Karpas-422 (cell line): Measurements from ENCODE around the gene AKNA. TPM values are rescaled to one million over a fixed set of nuclear protein-coding genes. Genes with fewer than 3 reads are reported as not detected.
"Not testable (repeated sequence)": the region's sequence is repeated elsewhere in the genome, so short reads cannot be mapped to it uniquely, and the experiment has no call there.

Experiments used
- DNase-seq: peaks from one replicate; pipeline ENCODE4 v3.0.0-alpha.2; 2015
- H2AFZ ChIP-seq: fragments of 200-600 bp; sonication (generic); 2 replicates; pipeline ENCODE4 v1.6.1; 2014; ENCODE audit warnings: antibody characterized with exemption, low read length, mixed read lengths
- H3K27ac ChIP-seq: fragments of 200-600 bp; sonication (generic); 2 replicates; pipeline ENCODE4 v1.5.1; 2014; ENCODE audit warnings: mild to moderate bottlenecking, low read length, moderate library complexity
- H3K27me3 ChIP-seq: fragments of 200-600 bp; sonication (generic); 2 replicates; pipeline ENCODE4 v1.6.1; 2014; ENCODE audit warnings: low read length, mixed read lengths
- H3K36me3 ChIP-seq: fragments of 200-600 bp; sonication (generic); 2 replicates; pipeline ENCODE4 v1.6.1; 2014; ENCODE audit warnings: low read length, mixed read lengths; ENCODE audit not compliant: insufficient read depth
- H3K4me1 ChIP-seq: fragments of 200-600 bp; sonication (generic); 2 replicates; pipeline ENCODE4 v1.6.1; 2014; ENCODE audit warnings: mild to moderate bottlenecking, low read length, mixed read lengths
- H3K4me2 ChIP-seq: fragments of 200-600 bp; sonication (generic); 2 replicates; pipeline ENCODE4 v1.6.1; 2014; ENCODE audit warnings: low read length, low read depth, mild to moderate bottlenecking; ENCODE audit not compliant: poor library complexity, severe bottlenecking
- H3K4me3 ChIP-seq: fragments of 200-600 bp; sonication (generic); 2 replicates; pipeline ENCODE4 v1.5.1; 2014; ENCODE audit warnings: mild to moderate bottlenecking, antibody characterized with exemption, low read length, mixed read lengths
- H3K79me2 ChIP-seq: fragments of 200-600 bp; sonication (generic); 2 replicates; pipeline ENCODE4 v1.6.1; 2014; ENCODE audit warnings: mild to moderate bottlenecking, low read length, mixed read lengths
- H3K9ac ChIP-seq: fragments of 200-600 bp; sonication (generic); 2 replicates; pipeline ENCODE4 v1.6.0; 2014; ENCODE audit warnings: low read length
- H3K9me2 ChIP-seq: fragments of 200-600 bp; sonication (generic), shearing (Covaris generic); replicated peaks from 2 replicates; pipeline ENCODE4 v1.6.0; 2014; ENCODE audit warnings: mild to moderate bottlenecking, low read length, moderate library complexity; ENCODE audit not compliant: insufficient read depth
- H3K9me3 ChIP-seq: fragments of 300-700, 200-600 bp; sonication (generic); 2 replicates; pipeline ENCODE4 v1.6.1; 2014; ENCODE audit warnings: low read length, mixed read lengths
- H4K20me1 ChIP-seq: fragments of 200-600 bp; sonication (generic); 2 replicates; pipeline ENCODE4 v1.6.1; 2014; ENCODE audit warnings: mild to moderate bottlenecking, antibody characterized with exemption, low read length, low read depth; ENCODE audit not compliant: insufficient read depth
- total RNA-seq: library from RNA; depleted of rRNA; stranded (reverse); fragments of >200 nt; shearing (Covaris generic); gene quantifications from 2 replicates; pipeline ENCODE4 v1.2.3, GENCODE V29; 2014; ENCODE audit warnings: low replicate concordance

The AKNA gene
- total RNA-seq, 1 experiment from 2014 or later, result 77.9 TPM

DNA sequence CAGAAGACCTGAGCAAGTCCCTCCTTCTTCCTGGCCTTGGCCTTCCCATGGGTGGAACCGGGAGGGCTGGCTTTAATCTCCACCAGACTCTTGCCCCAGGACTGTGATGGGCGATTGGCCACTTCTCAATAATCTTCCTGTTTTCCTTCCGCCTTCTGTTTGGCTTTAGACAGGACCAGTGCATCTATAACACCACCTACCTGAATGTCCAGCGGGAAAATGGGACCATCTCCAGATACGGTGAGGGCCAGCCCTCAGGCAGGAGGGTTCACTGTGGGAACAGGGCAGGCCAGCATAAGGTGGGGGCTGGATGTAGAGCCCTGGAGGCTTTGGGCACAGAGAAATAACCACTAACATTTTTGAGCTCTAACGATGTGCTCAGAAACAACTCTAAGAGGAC is 63.9 kb downstream of the AKNA start:
- not testable (repeated sequence) for H3K9me2 ChIP-seq, H3K4me3 ChIP-seq, H3K79me2 ChIP-seq, H2AFZ ChIP-seq, DNase-seq, H3K4me2 ChIP-seq, H3K9ac ChIP-seq, H3K27me3 ChIP-seq, H3K36me3 ChIP-seq, H3K4me1 ChIP-seq, H4K20me1 ChIP-seq, H3K27ac ChIP-seq, H3K9me3 ChIP-seq

DNA sequence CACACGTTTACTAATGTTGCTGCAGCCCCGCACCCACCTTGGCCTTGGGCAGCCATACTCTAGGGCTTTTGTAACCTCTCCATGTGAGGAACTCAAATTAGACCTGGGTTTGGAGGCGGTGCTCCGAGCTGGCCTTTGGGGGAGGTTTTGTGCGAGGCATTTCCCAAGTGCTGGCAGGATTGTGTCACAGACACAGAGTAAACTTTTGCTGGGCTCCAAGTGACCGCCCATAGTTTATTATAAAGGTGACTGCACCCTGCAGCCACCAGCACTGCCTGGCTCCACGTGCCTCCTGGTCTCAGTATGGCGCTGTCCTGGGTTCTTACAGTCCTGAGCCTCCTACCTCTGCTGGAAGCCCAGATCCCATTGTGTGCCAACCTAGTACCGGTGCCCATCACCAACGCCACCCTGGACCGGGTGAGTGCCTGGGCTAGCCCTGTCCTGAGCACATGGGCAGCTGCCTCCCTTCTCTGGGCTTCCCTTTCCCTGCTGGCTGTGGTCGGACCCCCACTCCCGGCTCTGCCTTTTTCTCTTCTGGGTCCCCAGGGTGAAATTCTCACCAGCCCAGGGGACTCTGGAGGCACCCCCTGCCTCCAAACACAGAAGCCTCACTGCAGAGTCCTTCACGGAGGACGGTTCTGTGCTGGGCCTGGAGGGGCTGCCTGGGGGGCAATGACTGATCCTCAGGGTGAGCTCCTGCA is 64.8 kb downstream of the AKNA start, which contains the start of gene ORM1:
Gene ORM1 (plus strand): TSS at position 268 of the 701 bp plus-strand sequence. CDS start 36 bp downstream, at position 304.
- H3K4me3 ChIP-seq, H3K36me3 ChIP-seq, DNase-seq, H3K79me2 ChIP-seq, H2AFZ ChIP-seq, H3K9me2 ChIP-seq, H3K4me1 ChIP-seq, H3K4me2 ChIP-seq, H3K27ac ChIP-seq, H3K9ac ChIP-seq, H3K9me3 ChIP-seq, H4K20me1 ChIP-seq, H3K27me3 ChIP-seq: not testable (repeated sequence)

DNA sequence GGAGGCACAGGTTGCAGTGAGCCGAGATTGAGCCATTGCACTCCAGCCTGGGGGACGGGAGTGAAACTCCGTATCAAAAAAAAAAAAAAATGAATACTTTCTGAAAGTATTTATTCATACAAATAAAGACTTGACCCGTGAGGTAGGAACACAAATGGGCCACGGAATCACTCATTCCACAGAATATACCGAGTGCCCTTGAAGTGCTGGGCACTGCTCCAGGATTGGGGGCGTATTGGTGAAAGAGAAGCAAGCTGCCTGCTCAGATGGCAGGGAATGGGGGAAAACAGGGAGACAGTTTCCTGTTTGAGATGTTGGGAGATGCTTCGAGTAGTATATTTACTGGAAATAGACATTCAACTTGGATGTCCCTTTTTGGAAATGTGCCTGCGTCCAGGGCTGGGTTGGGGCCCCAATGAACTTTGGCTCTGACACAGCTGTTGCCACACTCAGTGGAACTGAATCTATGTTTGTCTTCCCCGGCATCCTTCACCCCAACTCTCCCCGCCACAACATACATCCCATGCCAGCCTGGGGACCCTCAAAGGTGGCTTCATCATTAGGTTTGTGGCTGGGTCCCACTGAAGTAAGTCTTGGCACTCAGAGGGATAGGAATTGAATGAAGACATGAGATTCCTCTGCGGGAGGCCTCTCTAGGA is 65.5 kb downstream of the AKNA start:
- not testable (repeated sequence) for H3K79me2 ChIP-seq, H4K20me1 ChIP-seq, H3K4me1 ChIP-seq, H3K9me2 ChIP-seq, H2AFZ ChIP-seq, H3K4me2 ChIP-seq, H3K27ac ChIP-seq, H3K9ac ChIP-seq, H3K36me3 ChIP-seq, DNase-seq, H3K27me3 ChIP-seq, H3K4me3 ChIP-seq, H3K9me3 ChIP-seq

DNA sequence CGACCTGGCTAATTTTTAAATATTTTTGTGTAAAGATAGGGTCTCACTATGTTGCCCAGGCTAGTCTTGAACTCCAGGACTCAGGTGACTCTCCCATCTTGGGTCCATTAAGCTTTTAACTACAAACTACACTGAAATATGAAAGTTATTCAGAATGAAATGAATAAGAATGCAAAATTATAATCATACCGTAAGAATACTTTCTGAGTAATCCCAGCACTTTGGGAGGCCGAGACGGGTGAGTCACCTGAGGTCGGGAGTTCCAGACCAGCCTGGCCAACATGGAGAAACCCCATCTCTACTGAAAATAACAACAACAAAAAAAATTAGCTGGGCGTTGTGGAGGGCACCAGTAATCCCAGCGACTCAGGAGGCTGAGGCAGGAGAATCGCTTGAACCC is 66.0 kb downstream of the AKNA start:
- Histone ChIP-seq H3K27me3 (no peaks in the 10 kb centered on the region), H3K4me1 (no peaks in the 10 kb centered on the region), H3K9ac (no peak overlapping the region), H3K9me2 (no peaks in the 10 kb centered on the region), H4K20me1 (no peaks in the 10 kb centered on the region), H3K79me2 (no peaks in the 10 kb centered on the region), H3K4me2 (no peak overlapping the region), H3K27ac (no peak overlapping the region), H3K9me3 (no peaks in the 10 kb centered on the region), H2AFZ (no peak overlapping the region), H3K36me3 (no peaks in the 10 kb centered on the region), H3K4me3 (no peak overlapping the region)
- no peak for DNase-seq

DNA sequence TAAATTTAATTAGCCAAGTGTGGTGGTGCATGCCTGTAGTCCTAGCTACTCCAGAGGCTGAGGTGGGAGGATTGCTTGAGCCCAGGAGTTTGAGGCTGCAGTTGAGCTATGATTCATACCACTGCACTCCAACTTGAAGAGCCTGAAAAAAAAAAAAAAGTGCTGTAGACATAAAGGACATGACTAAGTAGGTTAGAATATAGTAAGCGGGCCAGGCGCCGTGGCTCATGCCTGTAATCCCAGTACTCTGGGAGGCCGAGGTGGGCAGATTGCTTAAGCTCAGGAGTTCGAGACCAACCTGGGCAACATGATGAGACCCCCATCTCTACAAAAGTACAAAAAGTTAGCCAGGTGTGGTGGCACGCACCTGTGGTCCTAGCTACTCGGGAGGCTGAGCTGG is 67.1 kb downstream of the AKNA start:
- H3K9ac ChIP-seq, H3K4me3 ChIP-seq, DNase-seq, H3K9me2 ChIP-seq, H3K4me1 ChIP-seq, H2AFZ ChIP-seq, H3K4me2 ChIP-seq, H4K20me1 ChIP-seq, H3K27ac ChIP-seq, H3K79me2 ChIP-seq, H3K36me3 ChIP-seq, H3K27me3 ChIP-seq, H3K9me3 ChIP-seq: not testable (repeated sequence)

DNA sequence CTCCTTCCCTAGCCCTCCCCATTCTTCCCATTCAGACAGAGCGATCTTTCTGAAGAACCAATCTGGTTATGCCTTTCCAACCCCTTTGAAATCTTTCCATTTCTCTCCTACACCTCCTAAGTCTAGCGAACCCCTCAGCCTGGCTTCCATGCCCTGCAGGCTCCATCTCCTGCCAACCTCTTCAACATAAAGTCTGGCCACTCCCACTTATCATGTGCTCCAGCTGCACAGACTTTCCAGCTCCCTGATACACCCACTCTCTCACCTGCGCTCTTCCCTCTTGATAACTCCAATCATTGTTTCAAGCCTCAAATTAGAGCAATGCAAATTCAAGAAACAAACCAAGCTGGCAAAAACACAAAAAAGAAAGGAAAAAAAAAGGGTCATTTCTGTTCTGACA is 68.6 kb downstream of the AKNA start:
- Histone ChIP-seq H3K27me3 (no peaks in the 10 kb centered on the region), H2AFZ (no peak overlapping the region), H3K4me3 (no peak overlapping the region), H3K4me1 (no peaks in the 10 kb centered on the region), H3K4me2 (no peak overlapping the region), H3K36me3 (no peaks in the 10 kb centered on the region), H3K9ac (no peak overlapping the region), H4K20me1 (no peaks in the 10 kb centered on the region), H3K79me2 (no peaks in the 10 kb centered on the region), H3K9me3 (no peaks in the 10 kb centered on the region), H3K27ac (no peak overlapping the region), H3K9me2 (no peaks in the 10 kb centered on the region)
- no peak for DNase-seq

DNA sequence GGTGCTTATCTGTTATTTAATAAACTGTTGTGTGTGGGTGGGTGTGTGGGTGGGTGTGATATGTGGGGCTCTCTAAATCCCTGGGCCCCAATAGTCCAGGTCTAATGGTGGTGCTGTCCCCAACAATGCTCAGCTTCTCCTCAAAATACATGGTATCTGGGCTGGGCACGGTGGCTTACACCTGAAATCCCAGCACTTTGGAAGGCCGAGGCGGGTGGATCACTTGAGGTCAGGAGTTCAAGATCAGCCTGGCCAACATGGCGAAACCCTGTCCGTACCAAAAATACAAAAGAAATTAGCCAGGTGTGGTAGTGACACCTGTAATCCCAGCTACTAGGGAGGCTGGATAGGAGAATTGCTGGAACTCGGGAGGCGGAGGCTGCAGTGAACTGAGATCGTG is 69.4 kb downstream of the AKNA start:
- DNase-seq, result no peak
- no peak overlapping the region for H3K9ac ChIP-seq

DNA sequence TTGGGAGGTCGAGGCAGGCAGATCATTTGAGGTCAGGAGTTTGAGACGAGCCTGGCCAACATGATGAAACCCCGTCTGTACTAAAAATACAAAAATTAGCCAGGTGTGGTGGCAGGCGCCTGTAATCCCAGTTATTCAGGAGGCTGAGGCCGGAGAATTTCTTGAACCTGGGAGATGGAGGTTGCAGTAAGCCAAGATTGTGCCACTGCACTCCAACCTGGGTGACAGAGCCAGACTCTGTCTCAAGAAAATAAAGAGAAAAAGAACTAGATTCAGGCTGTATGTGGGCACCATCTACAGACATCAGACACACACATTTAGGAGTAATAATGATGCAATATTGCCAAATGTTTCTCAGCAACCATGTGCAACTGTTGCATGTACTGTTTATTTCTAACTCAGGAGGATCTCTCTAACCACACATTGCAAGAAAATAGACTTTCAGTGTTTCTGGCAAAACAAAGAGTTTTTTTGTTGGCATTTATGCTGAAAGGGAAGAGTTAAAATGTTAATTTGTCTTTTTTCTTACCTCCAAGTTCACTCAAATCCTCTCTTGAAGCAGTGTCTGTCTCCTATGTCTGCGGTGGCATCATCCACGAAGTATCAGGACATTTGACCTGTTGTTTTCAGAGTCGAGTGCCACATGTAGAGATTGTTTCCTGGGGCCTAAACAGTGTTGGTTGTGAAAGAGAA is 70.0 kb downstream of the AKNA start:
- no peak overlapping the region for H3K4me2 ChIP-seq
- H3K9me3 ChIP-seq, result no peaks in the 10 kb centered on the region
- no peak overlapping the region for H3K27ac ChIP-seq
- no peak overlapping the region for H2AFZ ChIP-seq
- no peak overlapping the region for H3K4me3 ChIP-seq
- H3K4me1 ChIP-seq, result no peaks in the 10 kb centered on the region
- DNase-seq, result no peak
- no peak overlapping the region; the same call in 1 of the 2 replicates for H3K9ac ChIP-seq
- no peaks in the 10 kb centered on the region for H3K9me2 ChIP-seq
- H4K20me1 ChIP-seq, result no peaks in the 10 kb centered on the region
- H3K27me3 ChIP-seq, result no peaks in the 10 kb centered on the region
- no peaks in the 10 kb centered on the region for H3K79me2 ChIP-seq
- H3K36me3 ChIP-seq, result no peaks in the 10 kb centered on the region

More for the DNA sequence above, 69.4 kb downstream of the AKNA start:
- H4K20me1 ChIP-seq, result no peaks in the 10 kb centered on the region
- no peak overlapping the region for H3K27ac ChIP-seq
- no peaks in the 10 kb centered on the region for H3K79me2 ChIP-seq
- no peaks in the 10 kb centered on the region for H3K9me2 ChIP-seq
- H3K36me3 ChIP-seq, result no peaks in the 10 kb centered on the region
- no peak overlapping the region for H3K4me2 ChIP-seq
- no peaks in the 10 kb centered on the region for H3K4me1 ChIP-seq
- no peaks in the 10 kb centered on the region for H3K9me3 ChIP-seq
- H2AFZ ChIP-seq, result no peak overlapping the region
- no peak overlapping the region for H3K4me3 ChIP-seq
- H3K27me3 ChIP-seq, result no peaks in the 10 kb centered on the region
